GM21381 (cell line): Measurements from ENCODE around the gene CHN1.
A peak's percentile ranks its signal among the peaks of the same experiment; 100 is the strongest.

Experiments
- ATAC-seq: cut with Tn5 transposase; IDR thresholded peaks from one replicate; pipeline ENCODE4 v1.9.1; 2021; ENCODE audit warnings: mild to moderate bottlenecking, moderate library complexity; ENCODE audit not compliant: unreplicated experiment

CHN1 gene

GRCh38 chr2:174791020-174791419 lies 214.2 kb downstream of the CHN1 start:
- no peak for ATAC-seq

GRCh38 chr2:174789001-174789400 lies 216.2 kb downstream of the CHN1 start:
- no peak for ATAC-seq

GRCh38 chr2:174788291-174788929 lies 216.8 kb downstream of the CHN1 start:
- ATAC-seq = no peak

GRCh38 chr2:174787487-174788205 lies 217.5 kb downstream of the CHN1 start:
- ATAC-seq = no peak

- no peak for ATAC-seq
Measured at GRCh38 chr2:174786066-174786725, 219.0 kb downstream of the CHN1 start.

- ATAC-seq = no peak
Measured at GRCh38 chr2:174785481-174785880, 219.7 kb downstream of the CHN1 start.

- ATAC-seq = no peak
Measured at GRCh38 chr2:174784909-174785308, 220.3 kb downstream of the CHN1 start.

- no peak for ATAC-seq
Measured at GRCh38 chr2:174784316-174784715, 220.9 kb downstream of the CHN1 start.

- ATAC-seq = no peak
Measured at GRCh38 chr2:174781996-174782395, 223.2 kb downstream of the CHN1 start.

- ATAC-seq = no peak
Measured at GRCh38 chr2:174781298-174781697, 223.9 kb downstream of the CHN1 start.

GRCh38 chr2:174780856-174781255 lies 224.3 kb downstream of the CHN1 start:
- no peak for ATAC-seq

- no peak for ATAC-seq
Measured at GRCh38 chr2:174780191-174780840, 224.9 kb downstream of the CHN1 start.

GRCh38 chr2:174779361-174779928 lies 225.7 kb downstream of the CHN1 start:
- no peak for ATAC-seq

GRCh38 chr2:174778085-174778981 lies 226.8 kb downstream of the CHN1 start:
- peak; percentile 71 for ATAC-seq

GRCh38 chr2:174777347-174778084 lies 227.7 kb downstream of the CHN1 start:
- no peak for ATAC-seq

GRCh38 chr2:174776675-174777074 lies 228.5 kb downstream of the CHN1 start:
- no peak for ATAC-seq

- no peak for ATAC-seq
Measured at GRCh38 chr2:174776223-174776622, 229.0 kb downstream of the CHN1 start.

- ATAC-seq = no peak
Measured at GRCh38 chr2:174775571-174775980, 229.6 kb downstream of the CHN1 start.

GRCh38 chr2:174774886-174775285 lies 230.3 kb downstream of the CHN1 start:
- no peak for ATAC-seq

- no peak for ATAC-seq
Measured at GRCh38 chr2:174773215-174773614, 232.0 kb downstream of the CHN1 start.
